ENCODE data around the gene PPP1R12B. TPM values are rescaled to one million over a fixed set of nuclear protein-coding genes. Genes with fewer than 3 reads are reported as not detected.
"Not testable (repeated sequence)": the region's sequence is repeated elsewhere in the genome, so short reads cannot be mapped to it uniquely, and the experiment has no call there.

Gene PPP1R12B
- total and polyA plus RNA-seq, 8 donors = 4.4 to 29.4 (median 13.7) TPM

GRCh38 chr1:202630541-202630940 is 282.0 kb downstream of the PPP1R12B start:
- 56 to 70% methylated on average over 6 of the region's 6 CpGs for WGBS, 2 donors
- FAIRE-seq (no peak), ATAC-seq (no peak), DNase-seq (peak in 1 of 6 donors; percentile 29)
- H3K27ac ChIP-seq = no peak overlapping the region
- no peaks in the 10 kb centered on the region for H3K27me3 ChIP-seq
- no peaks in the 10 kb centered on the region for H3K36me3 ChIP-seq
- no peaks in the 10 kb centered on the region for H3K9me3 ChIP-seq
- no peaks in the 10 kb centered on the region for H3K4me1 ChIP-seq
- H3K4me3 ChIP-seq = no peak overlapping the region
- intact Hi-C loops (cut with DNase I) = no loop called here
- TF ChIP-seq, protein P1, sequence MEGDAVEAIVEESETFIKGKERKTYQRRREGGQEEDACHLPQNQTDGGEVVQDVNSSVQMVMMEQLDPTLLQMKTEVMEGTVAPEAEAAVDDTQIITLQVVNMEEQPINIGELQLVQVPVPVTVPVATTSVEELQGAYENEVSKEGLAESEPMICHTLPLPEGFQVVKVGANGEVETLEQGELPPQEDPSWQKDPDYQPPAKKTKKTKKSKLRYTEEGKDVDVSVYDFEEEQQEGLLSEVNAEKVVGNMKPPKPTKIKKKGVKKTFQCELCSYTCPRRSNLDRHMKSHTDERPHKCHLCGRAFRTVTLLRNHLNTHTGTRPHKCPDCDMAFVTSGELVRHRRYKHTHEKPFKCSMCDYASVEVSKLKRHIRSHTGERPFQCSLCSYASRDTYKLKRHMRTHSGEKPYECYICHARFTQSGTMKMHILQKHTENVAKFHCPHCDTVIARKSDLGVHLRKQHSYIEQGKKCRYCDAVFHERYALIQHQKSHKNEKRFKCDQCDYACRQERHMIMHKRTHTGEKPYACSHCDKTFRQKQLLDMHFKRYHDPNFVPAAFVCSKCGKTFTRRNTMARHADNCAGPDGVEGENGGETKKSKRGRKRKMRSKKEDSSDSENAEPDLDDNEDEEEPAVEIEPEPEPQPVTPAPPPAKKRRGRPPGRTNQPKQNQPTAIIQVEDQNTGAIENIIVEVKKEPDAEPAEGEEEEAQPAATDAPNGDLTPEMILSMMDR (IDR thresholded peaks at IDR 0.05) = no peak

GRCh38 chr1:202631076-202631923 is 282.8 kb downstream of the PPP1R12B start:
- FAIRE-seq = no peak
- no peak for DNase-seq
- no peak for ATAC-seq
- WGBS, 2 donors = 50 to 64% methylated on average over 11 of the region's 11 CpGs
- Histone ChIP-seq H3K36me3 (no peaks in the 10 kb centered on the region), H3K27me3 (no peaks in the 10 kb centered on the region), H3K9me3 (no peaks in the 10 kb centered on the region), H3K4me1 (no peaks in the 10 kb centered on the region), H3K4me3 (no peak overlapping the region), H3K27ac (no peak overlapping the region)
- TF ChIP-seq, protein P1 (IDR thresholded peaks at IDR 0.05) = no peak
- intact Hi-C loops (cut with DNase I) = no loop called here

GRCh38 chr1:202632241-202632640 is 283.7 kb downstream of the PPP1R12B start:
- ATAC-seq = no peak
- Histone ChIP-seq H3K36me3 (no peaks in the 10 kb centered on the region), H3K9me3 (no peaks in the 10 kb centered on the region), H3K27me3 (no peaks in the 10 kb centered on the region), H3K4me3 (no peak overlapping the region), H3K4me1 (no peaks in the 10 kb centered on the region), H3K27ac (no peak overlapping the region)
- TF ChIP-seq, protein P1 (IDR thresholded peaks at IDR 0.05) = no peak
- intact Hi-C loops (cut with DNase I) = no loop called here
- no peak for DNase-seq
- no peak for FAIRE-seq
- 73 to 78% methylated on average over 10 of the region's 10 CpGs for WGBS, 2 donors

- ATAC-seq; H3K9me3 ChIP-seq; H3K36me3 ChIP-seq; FAIRE-seq; H3K27ac ChIP-seq; H3K4me3 ChIP-seq; DNase-seq; H3K27me3 ChIP-seq; intact Hi-C loops (cut with DNase I); H3K4me1 ChIP-seq: not testable (repeated sequence)
- 54 to 63% methylated on average over 3 of the region's 3 CpGs for WGBS, 2 donors
These were observed 287.7 kb downstream of the PPP1R12B start for GRCh38 chr1:202636171-202636570.

DNA sequence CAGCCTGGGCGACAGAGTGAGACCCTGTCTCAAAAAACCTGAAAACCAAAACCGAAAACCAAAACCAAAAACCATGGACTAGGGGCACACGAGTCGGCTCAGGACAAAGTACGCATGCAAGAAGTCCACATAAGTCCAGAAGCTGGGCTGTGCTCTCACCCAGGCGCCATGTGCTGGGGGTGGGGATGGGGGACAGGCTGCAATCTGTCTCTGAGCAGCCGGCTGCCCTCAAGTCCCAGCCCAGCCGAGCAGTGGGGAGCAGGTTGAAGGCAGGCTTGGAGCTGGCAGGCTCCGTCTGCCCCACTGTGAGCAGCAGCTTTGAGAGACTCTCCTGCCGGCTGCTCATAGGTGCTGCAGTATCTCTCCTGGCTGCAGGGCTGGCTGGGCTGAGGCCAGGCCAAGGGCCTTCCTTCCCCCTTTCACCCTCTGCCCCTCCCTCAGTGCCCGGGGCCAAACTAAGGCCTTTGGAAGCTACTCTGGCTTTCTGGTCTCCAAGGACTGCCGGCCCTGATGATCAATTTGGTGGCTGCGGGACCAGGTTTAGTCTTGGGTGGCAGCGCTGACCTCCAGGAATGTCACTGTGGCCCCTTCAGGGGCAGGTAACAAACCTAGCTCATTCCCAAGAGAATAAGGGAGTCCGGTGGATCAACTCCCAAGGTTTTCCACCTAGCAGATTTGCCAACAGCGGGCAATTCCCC is 289.0 kb downstream of the PPP1R12B start:
- not testable (repeated sequence) for FAIRE-seq, H3K27me3 ChIP-seq

More for the DNA sequence above, 289.0 kb downstream of the PPP1R12B start:
- intact Hi-C loops (cut with DNase I); ATAC-seq; DNase-seq; H3K36me3 ChIP-seq; H3K9me3 ChIP-seq; H3K4me3 ChIP-seq; H3K27ac ChIP-seq; H3K4me1 ChIP-seq: not testable (repeated sequence)
- 83 to 84% methylated on average over 15 to 16 of the region's 16 CpGs for WGBS, 2 donors
